Ovary (tissue), 10 donors: ENCODE data around the gene PPFIBP2. TPM values are rescaled to one million over a fixed set of nuclear protein-coding genes. Genes with fewer than 3 reads are reported as not detected.
A peak's percentile ranks its signal among the peaks of the same experiment; 100 is the strongest.

ENCODE experiments used
- DNase-seq, 5 donors: peaks; one replicate each; pipeline ENCODE4 v3.0.0-alpha.2; 2019 to 2020
- H3K27ac ChIP-seq, 2 donors: fragments of 200-600 bp; one replicate each; pipeline versions ENCODE4 v1.5.1 to v1.8.0; 2019 to 2022
- H3K27me3 ChIP-seq: fragments of 200-600 bp; one replicate; pipeline ENCODE4 v1.8.0; 2022
- H3K36me3 ChIP-seq: fragments of 200-600 bp; sonication (generic); one replicate; pipeline ENCODE4 v1.5.1; 2019
- H3K4me1 ChIP-seq: one replicate; pipeline ENCODE4 v1.8.1; 2013; ENCODE audit warnings: mild to moderate bottlenecking, moderate library complexity; ENCODE audit not compliant: insufficient read depth
- H3K4me3 ChIP-seq: fragments of 200-600 bp; sonication (generic); one replicate; pipeline ENCODE4 v1.5.1; 2017
- H3K9me3 ChIP-seq, 2 donors: fragments of 200-600 bp in 1 of 2; sonication (generic) in 1 of 2; one replicate each; pipeline versions ENCODE4 v1.5.1 to v1.8.1; 2013 to 2019; ENCODE audit warnings: mild to moderate bottlenecking in 1 of 2, moderate library complexity in 1 of 2
- CTCF ChIP-seq, 3 donors: fragments of 450-650 bp in 2 of 3; fragments of 200-600 bp in 1 of 3; IDR thresholded peaks; one replicate each; pipeline versions ENCODE4 v1.5.1 to v1.8.0; 2016 to 2022; ENCODE audit warnings: antibody characterized with exemption in 3 of 3, mild to moderate bottlenecking in 1 of 3
- EP300 ChIP-seq: sonication (generic); formaldehyde crosslinking; IDR thresholded peaks from one replicate; pipeline ENCODE4 v1.6.1; 2017; ENCODE audit warnings: antibody characterized with exemption
- POLR2A ChIP-seq: fragments of 450-650 bp; IDR thresholded peaks from one replicate; pipeline ENCODE4 v1.6.1; 2017; ENCODE audit warnings: antibody characterized with exemption, mild to moderate bottlenecking, moderate library complexity
- WGBS, 3 donors: extraction: QIAGEN DNeasy Blood & Tissue Kit in 1 of 3; methylation state at CpG; one replicate each; pipeline versions ENCODE4 v1.1.5 to v1.1.7; 2013 to 2017; 5-methylcytosine and 5-hydroxymethylcytosine counted together
- intact Hi-C, 4 donors: fragments of 100-400 bp; cut with DNase I; formaldehyde crosslinking; loops; one replicate each; pipeline versions ENCODE4 v1.11.0 to v1.15.1; 2022 to 2023
- long read RNA-seq, 3 donors: library from polyadenylated mRNA in 2 of 3; unstranded in 2 of 3; transcript quantifications; one replicate each; pipeline ENCODE4 v2.0.0 and lab custom pipeline, GENCODE V29; 2021 to 2026
- polyA plus RNA-seq, 2 donors: library from polyadenylated mRNA; stranded (reverse); fragments of 200-250 nt in 1 of 2; fragments of 350-450 nt in 1 of 2; fragmentation: Illumina TruSeq in 1 of 2; extraction: RNeasy Lipid Tissue Mini Kit (QIAGEN cat#74804) in 1 of 2; gene quantifications; one replicate each; pipeline ENCODE4 v1.2.3, GENCODE V29; 2013 to 2014
- total RNA-seq, 7 donors: library from RNA; depleted of rRNA in 2 of 7; stranded (reverse); fragments of >200 nt in 2 of 7; fragmentation: NEBNext Ultra II Directional in 3 of 7; extraction: Animal tissue kit (Norgen Biotek cat#: 25700) in 3 of 7; gene quantifications; one replicate each; pipeline versions ENCODE4 v1.1.0 to v1.2.4, GENCODE V29; 2016 to 2023
- donor health status: DM: no; HTN: no; CAD: no; lungs with moderate emphysema.
- donor health status: DM: no; HTN: no; CAD: no.
- donor health status: Bipolar disorder and iron deficiency.
- donor health status: DM: yes; HTN: yes; CAD: no.
- donor health status: DM: no; HTN: no; CAD: no.
- donor health status: DM: yes; HTN: yes; CAD: no.

PPFIBP2 gene
- 10 to 100 TPM; 18.0 to 32.7 (median 20.7) TPM for total RNA-seq
- polyA plus RNA-seq = 10 to 100 TPM in 1 of 2 donors, 1 to 10 TPM in 1; 9.6 to 36.2 TPM
- long read RNA-seq, donor 1, partial matches to known transcripts = 4 of 9 reads
- long read RNA-seq, donor 1, other reads (novel, unspliced or antisense) = 5 of 9 reads
- long read RNA-seq, donor 2, partial matches to known transcripts = 63 of 95 reads
- long read RNA-seq, donor 2, other reads (novel, unspliced or antisense) = 30 of 95 reads
- long read RNA-seq, donor 3, transcript PPFIBP2-201 (24 exons, 3,557 nt) = major isoform, 12 of 19 reads
- long read RNA-seq, donor 3, partial matches to known transcripts = 0 of 19 reads
- long read RNA-seq, donor 3, other reads (novel, unspliced or antisense) = 7 of 19 reads

GRCh38 chr11:7513234-7514098 lies at the start of gene PPFIBP2:
Gene PPFIBP2 (plus strand): TSS chr11:7513999. CDS start chr11:7549476, 35,477 bp downstream.
- WGBS, 3 donors = 0 to 1% (median 0%) methylated on average over 70 to 79 of the region's 79 CpGs

GRCh38 chr11:7467652-7468051 lies 46.1 kb upstream of the PPFIBP2 start:
- intact Hi-C loops = no loop called here
- Histone ChIP-seq H3K27me3 (no peaks in the 10 kb centered on the region), H3K4me3 (no peak overlapping the region), H3K9me3 (no peaks in the 10 kb centered on the region), H3K36me3 (no peaks in the 10 kb centered on the region), H3K4me1 (no peaks in the 10 kb centered on the region), H3K27ac (no peak overlapping the region)
- no peak for TF ChIP-seq POLR2A
- TF ChIP-seq EP300 = no peak
- TF ChIP-seq CTCF (IDR thresholded peaks at IDR 0.05) = no peak
- no peak for DNase-seq
- 90 to 92% (median 92%) methylated on average over 2 of the region's 2 CpGs for WGBS, 3 donors

More at GRCh38 chr11:7513234-7514098, at the start of gene PPFIBP2:
- no peaks in the 10 kb centered on the region for H3K36me3 ChIP-seq
- peak within 1 kb of the TSS; percentile 93 for H3K4me3 ChIP-seq
- TF ChIP-seq CTCF (IDR thresholded peaks at IDR 0.05) (peak in 2 of 3 donors; percentile 18 to 62), EP300 (no peak), POLR2A (peak; percentile 46)
- H3K27me3 ChIP-seq = no peaks in the 10 kb centered on the region
- H3K27ac ChIP-seq = peak within 1 kb of the TSS; percentile 94
- intact Hi-C loops = no loop called here
- peak; percentile 81 to 90 (median 87) for DNase-seq
- H3K9me3 ChIP-seq = no peaks in the 10 kb centered on the region
- peaks cover 7% of the 10 kb centered on the region for H3K4me1 ChIP-seq

- H3K4me3 ChIP-seq = no peak overlapping the region
- intact Hi-C loops = no loop called here
- WGBS, 3 donors = 89 to 91% (median 90%) methylated on average over 5 of the region's 5 CpGs
- no peaks in the 10 kb centered on the region for H3K36me3 ChIP-seq
- DNase-seq = no peak
- H3K9me3 ChIP-seq = no peaks in the 10 kb centered on the region
- no peaks in the 10 kb centered on the region for H3K4me1 ChIP-seq
- TF ChIP-seq POLR2A (no peak), CTCF (IDR thresholded peaks at IDR 0.05) (no peak), EP300 (no peak)
- H3K27me3 ChIP-seq = no peaks in the 10 kb centered on the region
- H3K27ac ChIP-seq = no peak overlapping the region
Observed at GRCh38 chr11:7469351-7469865, 44.4 kb upstream of the PPFIBP2 start.

- WGBS, 3 donors = 90 to 91% (median 91%) methylated on average over 7 of the region's 7 CpGs
- H3K9me3 ChIP-seq = no peaks in the 10 kb centered on the region
- H3K27me3 ChIP-seq = no peaks in the 10 kb centered on the region
- DNase-seq = no peak
- H3K4me1 ChIP-seq = no peaks in the 10 kb centered on the region
- no peak overlapping the region for H3K27ac ChIP-seq
- no peak for TF ChIP-seq EP300
- TF ChIP-seq CTCF (IDR thresholded peaks at IDR 0.05) = no peak
- no peak for TF ChIP-seq POLR2A
- no peak overlapping the region for H3K4me3 ChIP-seq
- intact Hi-C loops = no loop called here
- no peaks in the 10 kb centered on the region for H3K36me3 ChIP-seq
Observed at GRCh38 chr11:7471071-7471470, 42.7 kb upstream of the PPFIBP2 start.
